Purkinje cell (primary cell): ENCODE data around the gene HLA-DMA. TPM values are rescaled to one million over a fixed set of nuclear protein-coding genes. Genes with fewer than 3 reads are reported as not detected.

Source experiments
- polyA plus RNA-seq: library from polyadenylated mRNA; unstranded; fragments of >200 nt; fragmentation: Nextera tagmentation; gene quantifications from 2 replicates; pipeline ENCODE4 v1.2.1, GENCODE V29; 2014

HLA-DMA gene
- polyA plus RNA-seq, result 1.4 TPM in 1 of 2 replicates, not detected in the other

GRCh38 chr6:32952817-32953739 is at the start of gene HLA-DMA:
Gene HLA-DMA (minus strand): TSS chr6:32953097. CDS start chr6:32953036, 61 bp downstream.

GRCh38 chr6:32968093-32968866 is 15.4 kb upstream of the HLA-DMA start, which contains the start of gene BRD2:
Gene BRD2 (plus strand): TSS chr6:32968594. CDS start chr6:32972899, 4,305 bp downstream.

GRCh38 chr6:32940656-32941213 is 12.2 kb downstream of the HLA-DMA start, which contains the start of gene HLA-DMB:
Gene HLA-DMB (minus strand): TSS chr6:32941028. CDS start chr6:32940807, 221 bp downstream.

Other genes with a start within 250 kb of the HLA-DMA start
- gene HLA-DQA2, start 211.7 kb downstream of the HLA-DMA start, polyA plus RNA-seq, result not detected in 2 replicates
- not detected in 2 replicates for gene HLA-DQB2, start 189.6 kb downstream of the HLA-DMA start, polyA plus RNA-seq
- gene HLA-DOB, start 136.1 kb downstream of the HLA-DMA start, polyA plus RNA-seq, result not detected in 2 replicates
- gene TAP2, start 114.4 kb downstream of the HLA-DMA start, polyA plus RNA-seq, result 4.2 and 4.7 TPM in 2 replicates
- gene PSMB8, start 109.0 kb downstream of the HLA-DMA start, polyA plus RNA-seq, result 3.1 and 6.6 TPM in 2 replicates
- 3.8 and 5.5 TPM in 2 replicates for gene TAP1, start 99.4 kb downstream of the HLA-DMA start, polyA plus RNA-seq
- gene PSMB9, start 98.9 kb downstream of the HLA-DMA start, polyA plus RNA-seq, result 0.23 and 0.32 TPM in 2 replicates
- not detected in 2 replicates for gene HLA-DMB, start 12.1 kb downstream of the HLA-DMA start, polyA plus RNA-seq
- 26.5 and 27.3 TPM in 2 replicates for gene BRD2, start 15.5 kb upstream of the HLA-DMA start, polyA plus RNA-seq
- not detected in 2 replicates for gene HLA-DOA, start 56.5 kb upstream of the HLA-DMA start, polyA plus RNA-seq
- 0.26 and 0.92 TPM in 2 replicates for gene HLA-DPA1, start 120.6 kb upstream of the HLA-DMA start, polyA plus RNA-seq
- 112 and 120 TPM in 2 replicates for gene HLA-DPB1, start 122.9 kb upstream of the HLA-DMA start, polyA plus RNA-seq
- gene COL11A2, start 239.4 kb upstream of the HLA-DMA start, polyA plus RNA-seq, result 0.67 and 1.0 TPM in 2 replicates
- 3.3 and 5.7 TPM in 2 replicates for gene RXRB, start 247.6 kb upstream of the HLA-DMA start, polyA plus RNA-seq
- 5.7 and 9.7 TPM in 2 replicates for gene SLC39A7, start 247.8 kb upstream of the HLA-DMA start, polyA plus RNA-seq